Measurements from ENCODE around the gene GRID1.

DNA sequence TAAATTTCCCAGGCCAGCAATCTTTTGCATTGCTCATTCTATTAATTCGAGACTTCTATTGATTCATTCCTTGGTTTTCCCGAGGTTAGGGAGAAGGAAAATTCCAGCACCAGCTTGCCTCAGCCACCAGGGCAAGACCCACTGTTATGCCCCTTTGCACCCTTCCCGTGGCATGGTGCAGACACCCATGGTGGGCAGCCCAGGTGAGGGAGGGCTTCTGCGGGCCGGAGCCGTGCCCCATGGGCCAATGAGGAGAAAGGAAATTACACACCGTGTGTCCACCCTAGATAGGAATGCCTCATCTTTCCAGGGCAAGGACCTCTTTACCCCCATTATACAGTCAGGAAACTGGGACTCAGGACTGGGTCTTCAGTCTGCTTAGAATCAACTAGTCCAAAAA is 4.5 kb upstream of the GRID1 start:
- TF ChIP-seq GATA3 (IDR thresholded peaks at IDR 0.05; ENCODE audit: low read depth, low read length) (no peak), GATA2 (IDR thresholded peaks at IDR 0.05; ENCODE audit: low read depth, low read length) (no peak)

Data from SH-SY5Y (cell line).